ENCODE measurements around the gene GABBR2.

Gene GABBR2

DNA sequence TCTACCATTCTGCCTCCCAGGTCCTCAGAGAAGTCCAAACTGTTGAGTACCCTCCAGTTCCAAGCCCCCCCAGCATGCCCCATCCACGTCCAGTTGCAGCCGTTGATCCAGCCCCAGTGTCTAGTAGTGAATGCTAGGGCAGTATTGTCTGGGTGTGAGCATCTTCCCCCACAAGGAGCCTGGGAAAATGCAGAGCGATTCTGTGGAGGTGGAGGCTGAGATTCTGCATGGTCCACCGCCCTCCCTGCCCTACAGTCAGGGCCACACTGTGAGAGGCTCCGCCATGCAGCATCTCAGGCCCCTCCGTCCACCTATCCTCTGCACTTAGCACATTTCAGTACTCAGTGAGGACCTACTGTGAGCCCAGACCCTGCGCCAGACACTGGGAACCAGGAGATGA lies 135.9 kb downstream of the GABBR2 start:
- DNase-seq (no peak), ATAC-seq (no peak)
- no peaks in the 10 kb centered on the region for H3K36me3 Mint-ChIP-seq (ENCODE audit: low read depth)
- H3K27me3 Mint-ChIP-seq: peaks cover 39% of the 10 kb centered on the region
- no peak overlapping the region for H3K27ac Mint-ChIP-seq
- H3K9me3 Mint-ChIP-seq: peaks cover 5% of the 10 kb centered on the region
- H3K4me3 Mint-ChIP-seq: no peak overlapping the region
- peaks cover 18% of the 10 kb centered on the region for H3K4me1 Mint-ChIP-seq

DNA sequence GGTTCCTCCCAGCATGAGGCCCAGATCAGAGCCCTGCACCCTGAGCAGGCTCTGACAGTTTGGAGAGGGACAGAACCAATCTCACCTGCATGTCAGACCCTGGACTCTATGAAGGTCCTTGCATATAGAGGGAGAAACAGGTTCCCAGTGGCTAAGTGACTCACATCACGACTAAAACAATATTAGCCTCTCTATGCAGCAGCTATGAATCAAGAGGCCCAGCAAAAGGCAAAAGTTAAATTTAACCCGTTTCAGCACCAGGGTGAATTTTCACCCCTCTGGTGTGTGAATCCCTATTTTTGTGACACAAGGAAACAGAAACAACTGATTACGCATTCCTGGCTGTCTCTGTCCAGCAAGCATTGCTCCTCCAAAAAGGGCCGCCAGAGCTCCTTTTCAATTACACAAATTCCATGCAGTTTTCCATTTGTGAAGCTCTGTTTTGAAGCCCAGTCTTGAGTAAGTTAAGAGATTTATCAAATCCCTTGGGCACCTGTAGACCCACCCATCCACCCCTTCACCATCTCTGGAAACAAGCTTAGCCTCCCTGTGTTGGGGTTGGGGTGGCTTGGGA lies 136.6 kb downstream of the GABBR2 start:
- peaks cover 18% of the 10 kb centered on the region for H3K4me1 Mint-ChIP-seq

DNA sequence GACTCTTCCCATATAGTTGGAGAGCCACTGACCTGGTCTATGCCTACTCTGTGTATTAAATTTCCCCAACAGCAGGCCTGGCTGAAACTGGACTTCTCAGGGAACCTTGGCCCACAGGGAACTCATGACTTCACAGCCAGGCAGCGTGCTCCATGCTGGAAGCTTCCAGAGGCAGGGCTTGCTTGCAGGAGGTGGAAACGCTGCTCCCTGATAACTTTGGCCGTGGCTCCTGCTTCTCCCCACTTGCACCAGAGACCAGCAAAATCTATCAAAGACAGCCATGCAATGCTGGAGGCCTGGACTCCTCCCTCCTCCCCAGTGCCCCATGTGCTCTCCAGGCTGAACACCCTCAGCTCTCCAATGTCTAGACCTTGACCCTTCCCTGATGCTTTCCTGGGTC lies 137.1 kb downstream of the GABBR2 start:
- no peak for ATAC-seq
- H3K27me3 Mint-ChIP-seq: peaks cover 27% of the 10 kb centered on the region

More for the DNA sequence above, 136.6 kb downstream of the GABBR2 start:
- Mint-ChIP-seq H3K27me3 (peaks cover 32% of the 10 kb centered on the region), H3K36me3 (ENCODE audit: low read depth) (no peaks in the 10 kb centered on the region), H3K4me3 (no peak overlapping the region), H3K9me3 (peaks cover 4% of the 10 kb centered on the region), H3K27ac (no peak overlapping the region)
- DNase-seq (no peak), ATAC-seq (no peak)

DNA sequence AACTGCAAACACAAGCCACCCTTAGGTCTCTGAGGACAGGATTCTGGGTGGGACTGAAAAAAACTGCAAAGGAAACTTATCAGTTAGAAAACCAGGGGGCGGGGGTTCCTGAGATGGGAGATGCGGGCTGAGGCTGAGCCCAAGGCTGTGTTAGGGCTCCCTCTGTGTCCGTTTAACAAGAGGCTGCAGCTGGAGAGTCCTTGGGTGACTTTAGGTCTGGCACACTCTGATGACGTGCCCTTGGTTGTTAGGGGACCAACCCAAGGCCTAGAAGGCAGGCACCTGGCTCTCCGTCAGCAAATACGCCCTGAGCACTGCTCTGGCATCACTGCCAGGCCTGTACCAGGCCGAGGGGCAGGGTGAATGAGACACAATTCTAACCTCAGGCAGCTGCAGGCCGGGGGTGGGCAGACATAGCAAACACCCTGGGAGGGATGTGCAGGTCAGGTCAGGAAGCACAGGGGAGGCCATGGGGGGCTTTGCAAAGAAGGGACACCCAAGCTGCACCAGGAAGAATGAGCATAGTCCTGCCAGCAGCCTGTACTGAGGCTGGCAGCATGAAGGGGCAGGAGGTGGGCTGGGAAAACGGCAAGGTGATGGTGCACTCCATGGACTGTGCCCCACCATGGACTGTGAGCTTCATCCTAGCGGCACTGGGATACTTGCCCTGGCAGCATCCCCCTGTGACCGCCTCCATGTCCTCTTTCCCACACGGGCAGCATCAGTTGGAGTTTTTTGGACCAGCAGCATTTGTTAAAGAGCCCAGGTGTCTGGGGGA lies 137.9 kb downstream of the GABBR2 start:
- DNase-seq (no peak), ATAC-seq (no peak)
- H3K4me1 Mint-ChIP-seq: peaks cover 11% of the 10 kb centered on the region
- H3K36me3 Mint-ChIP-seq (ENCODE audit: low read depth): no peaks in the 10 kb centered on the region
- no peak overlapping the region for H3K4me3 Mint-ChIP-seq
- H3K27me3 Mint-ChIP-seq: peaks cover 22% of the 10 kb centered on the region
- no peak overlapping the region for H3K27ac Mint-ChIP-seq
- no peaks in the 10 kb centered on the region for H3K9me3 Mint-ChIP-seq

More for the DNA sequence above, 137.1 kb downstream of the GABBR2 start:
- Mint-ChIP-seq H3K36me3 (ENCODE audit: low read depth) (no peaks in the 10 kb centered on the region), H3K27ac (no peak overlapping the region), H3K4me3 (no peak overlapping the region), H3K9me3 (no peaks in the 10 kb centered on the region), H3K4me1 (peaks cover 18% of the 10 kb centered on the region)
- DNase-seq: no peak

DNA sequence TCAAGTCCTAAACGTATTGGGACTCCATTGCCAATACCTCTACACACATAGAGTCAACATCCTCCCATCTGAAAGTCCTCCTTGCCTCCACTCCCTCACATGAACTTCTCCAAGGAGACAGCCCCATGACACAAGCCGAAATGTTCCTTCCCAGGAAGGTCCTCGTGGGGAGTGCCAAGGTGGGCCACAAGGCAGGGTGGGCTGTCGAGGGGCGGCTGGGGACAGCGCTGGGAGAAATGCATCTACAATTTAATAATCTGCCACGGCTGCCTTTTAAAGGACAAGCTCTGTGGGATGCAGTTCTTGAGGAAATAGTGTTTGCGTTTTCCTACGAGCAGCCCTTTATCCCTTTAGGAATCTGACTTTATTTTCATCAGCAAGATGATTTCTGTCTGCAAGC lies 138.7 kb downstream of the GABBR2 start:
- DNase-seq (no peak), ATAC-seq (no peak)
- no peak overlapping the region for H3K27ac Mint-ChIP-seq
- no peaks in the 10 kb centered on the region for H3K36me3 Mint-ChIP-seq (ENCODE audit: low read depth)
- H3K27me3 Mint-ChIP-seq: peaks cover 17% of the 10 kb centered on the region
- H3K4me1 Mint-ChIP-seq: peaks cover 3% of the 10 kb centered on the region
- H3K9me3 Mint-ChIP-seq: no peaks in the 10 kb centered on the region
- H3K4me3 Mint-ChIP-seq: no peak overlapping the region

DNA sequence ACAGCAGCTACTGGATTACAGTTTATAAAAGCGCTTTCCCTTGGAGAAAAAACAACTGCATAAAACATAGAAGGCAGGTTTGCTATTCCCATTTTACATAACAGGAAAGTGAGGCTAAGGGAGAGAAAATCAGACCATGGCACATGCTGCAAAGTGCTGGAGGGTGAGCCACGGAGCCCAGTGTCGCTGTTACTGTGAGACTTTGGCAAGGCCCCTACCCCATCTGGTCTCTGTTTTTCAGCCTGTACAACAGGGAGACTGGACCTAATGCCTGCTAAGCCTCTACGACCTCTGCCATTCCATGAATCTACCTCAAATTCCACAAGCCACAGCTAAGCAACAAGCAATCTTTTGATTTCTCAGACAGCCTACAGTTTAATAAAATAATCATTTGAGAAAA lies 139.2 kb downstream of the GABBR2 start:
- Mint-ChIP-seq H3K36me3 (ENCODE audit: low read depth) (no peaks in the 10 kb centered on the region), H3K27me3 (peaks cover 13% of the 10 kb centered on the region), H3K9me3 (no peaks in the 10 kb centered on the region), H3K4me3 (no peak overlapping the region), H3K27ac (no peak overlapping the region), H3K4me1 (no peaks in the 10 kb centered on the region)
- ATAC-seq (no peak), DNase-seq (no peak)

DNA sequence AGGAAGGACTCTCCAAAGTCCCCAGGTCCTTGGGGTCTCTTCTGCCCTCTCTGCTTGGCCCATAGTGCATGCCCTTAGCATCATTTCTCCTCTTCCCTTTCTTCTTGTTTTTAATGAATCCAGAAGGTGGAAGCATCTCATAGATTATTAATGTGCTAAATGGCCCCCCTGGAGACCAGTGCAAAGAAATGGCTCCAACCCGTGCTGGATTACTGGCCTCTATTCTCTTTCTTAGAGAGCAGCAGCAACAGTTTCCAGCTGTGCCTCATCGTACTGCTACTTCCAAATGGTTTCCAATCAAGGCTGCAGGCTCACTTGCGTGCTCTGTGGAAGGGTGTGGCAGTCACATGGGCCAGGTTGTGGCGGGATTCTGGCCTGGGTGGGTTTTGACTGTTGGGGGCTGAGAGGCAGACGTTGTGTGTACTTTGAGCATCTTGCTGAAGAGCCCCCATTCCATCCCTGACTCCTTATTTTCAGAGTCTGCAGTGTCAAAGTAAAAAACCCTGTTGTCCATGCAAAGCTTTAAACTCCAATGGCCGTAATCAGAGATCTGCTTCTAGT lies 139.7 kb downstream of the GABBR2 start:
- no peak for ATAC-seq
- no peak overlapping the region for H3K4me3 Mint-ChIP-seq
- H3K4me1 Mint-ChIP-seq: no peaks in the 10 kb centered on the region
- no peak overlapping the region for H3K27ac Mint-ChIP-seq
- DNase-seq: no peak
- H3K36me3 Mint-ChIP-seq (ENCODE audit: low read depth): no peaks in the 10 kb centered on the region
- no peaks in the 10 kb centered on the region for H3K9me3 Mint-ChIP-seq
- peaks cover 12% of the 10 kb centered on the region for H3K27me3 Mint-ChIP-seq

DNA sequence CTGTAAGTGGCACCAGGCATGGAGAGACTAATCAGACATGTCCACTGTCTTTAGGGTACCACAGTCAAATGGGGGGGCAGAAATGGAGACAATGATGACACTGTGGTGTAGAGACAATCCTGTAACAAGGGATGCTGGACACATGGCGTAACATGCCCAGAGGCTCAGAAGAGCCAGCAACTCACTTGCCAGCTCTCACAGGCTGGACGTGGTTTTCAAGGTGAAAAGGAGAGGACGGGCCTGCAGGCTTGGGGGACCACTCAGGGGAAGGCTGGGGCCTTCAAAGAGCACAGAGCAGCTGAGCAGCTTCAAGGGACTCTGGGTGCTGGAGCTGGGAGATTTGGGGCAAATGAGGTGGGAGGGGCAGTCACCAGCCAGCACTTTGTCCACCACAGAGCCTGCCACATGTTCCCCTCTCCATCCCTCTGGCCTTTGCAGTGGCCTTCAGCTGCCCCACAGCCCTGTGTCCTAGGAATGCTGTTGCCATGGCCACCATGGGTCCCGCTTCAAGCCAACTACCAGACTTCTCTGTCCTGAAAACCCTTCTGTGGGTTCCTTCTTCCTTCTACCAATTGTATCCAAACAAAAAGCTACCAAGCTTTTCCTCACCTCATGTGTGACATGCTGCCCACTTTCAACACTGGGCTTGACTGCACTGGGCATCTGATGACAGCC lies 140.4 kb downstream of the GABBR2 start:
- Mint-ChIP-seq H3K4me3 (no peak overlapping the region), H3K27me3 (peaks cover 9% of the 10 kb centered on the region), H3K9me3 (no peaks in the 10 kb centered on the region), H3K4me1 (no peaks in the 10 kb centered on the region), H3K36me3 (ENCODE audit: low read depth) (no peaks in the 10 kb centered on the region), H3K27ac (no peak overlapping the region)
- no peak for DNase-seq
- ATAC-seq: no peak

DNA sequence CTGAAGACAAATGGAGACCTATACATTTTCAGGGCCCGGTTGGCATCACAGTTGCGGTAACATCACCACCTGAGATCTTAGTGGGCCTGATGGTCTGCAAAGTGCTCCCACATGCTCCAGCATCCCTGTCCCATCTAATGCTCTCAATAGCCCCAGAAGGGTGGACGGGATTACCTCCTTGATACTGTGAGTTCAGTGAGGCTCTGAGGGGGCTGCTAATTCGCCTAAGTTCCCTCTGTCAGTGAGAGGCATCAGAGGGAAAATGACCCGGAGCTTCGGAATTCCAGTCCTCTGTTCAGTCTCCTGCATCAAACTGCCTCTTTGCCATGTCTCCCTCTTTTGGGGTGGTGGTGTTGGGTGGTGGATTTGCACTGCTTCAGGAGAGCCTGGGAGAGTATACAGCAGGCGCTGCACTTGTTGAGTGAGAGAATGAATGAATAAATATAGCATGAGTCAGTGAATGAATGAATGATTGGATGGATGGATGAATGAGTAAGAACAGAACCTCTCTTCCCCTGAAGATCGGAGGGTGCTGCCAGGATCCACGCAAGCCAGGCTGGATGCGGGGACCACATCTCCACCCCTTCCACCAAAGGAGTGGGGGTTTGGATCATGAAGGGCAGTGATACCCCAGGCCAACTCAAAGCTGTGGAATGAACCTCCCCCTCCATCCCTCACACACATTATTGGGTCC lies 141.0 kb downstream of the GABBR2 start:
- peaks cover 9% of the 10 kb centered on the region for H3K27me3 Mint-ChIP-seq

DNA sequence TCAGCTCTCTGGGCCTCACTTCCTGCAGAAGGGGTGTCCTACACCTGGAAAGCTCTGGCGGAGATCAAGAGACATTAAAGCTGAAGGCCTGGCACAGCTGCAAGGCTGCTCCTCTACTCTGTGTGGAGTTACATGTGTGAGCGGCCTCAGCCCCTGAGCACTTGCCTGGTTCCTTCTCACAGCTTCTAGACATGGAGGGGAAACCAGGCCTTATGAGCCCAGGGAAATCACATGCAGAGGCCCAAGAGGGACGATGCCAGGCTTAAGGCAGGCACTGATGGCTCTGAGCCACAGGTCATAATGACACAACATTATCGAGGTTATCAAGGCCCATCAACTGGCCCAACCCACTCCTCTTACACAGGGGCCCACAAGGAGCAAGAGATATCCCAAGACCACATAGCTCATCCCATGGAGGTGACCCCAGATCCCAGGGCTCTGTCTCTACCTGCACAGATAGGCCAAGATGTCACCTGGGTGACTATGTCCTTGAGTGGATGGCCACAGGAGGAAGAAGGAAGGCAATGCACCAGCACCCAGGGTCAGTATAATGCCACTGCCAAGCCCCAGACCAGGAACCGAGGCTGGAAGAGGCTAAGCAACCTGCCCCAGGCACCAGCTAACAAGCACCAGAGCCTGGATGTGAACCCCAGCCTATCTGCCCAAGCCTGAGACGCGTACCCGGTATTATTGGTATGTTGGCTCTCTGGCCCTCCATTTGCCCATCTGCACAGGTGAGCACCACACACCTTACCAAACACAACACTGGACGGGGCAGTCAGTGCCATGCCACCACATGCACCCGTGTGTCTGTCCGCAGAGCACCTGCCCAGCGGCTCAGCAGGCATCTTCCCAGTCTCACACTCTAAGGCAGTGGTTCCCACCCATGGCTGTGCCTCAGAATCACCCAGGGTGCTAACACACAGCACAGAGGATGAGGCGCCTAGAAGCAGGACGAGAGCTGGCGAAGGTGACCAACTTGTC lies 143.3 kb downstream of the GABBR2 start:
- no peak overlapping the region for H3K27ac Mint-ChIP-seq
- no peaks in the 10 kb centered on the region for H3K36me3 Mint-ChIP-seq (ENCODE audit: low read depth)
- no peaks in the 10 kb centered on the region for H3K27me3 Mint-ChIP-seq
- ATAC-seq: no peak
- no peaks in the 10 kb centered on the region for H3K9me3 Mint-ChIP-seq
- DNase-seq: no peak
- no peaks in the 10 kb centered on the region for H3K4me1 Mint-ChIP-seq
- H3K4me3 Mint-ChIP-seq: no peak overlapping the region

More for the DNA sequence above, 141.0 kb downstream of the GABBR2 start:
- Mint-ChIP-seq H3K9me3 (no peaks in the 10 kb centered on the region), H3K4me3 (no peak overlapping the region), H3K36me3 (ENCODE audit: low read depth) (no peaks in the 10 kb centered on the region), H3K4me1 (no peaks in the 10 kb centered on the region), H3K27ac (no peak overlapping the region)
- ATAC-seq (no peak), DNase-seq (no peak)

DNA sequence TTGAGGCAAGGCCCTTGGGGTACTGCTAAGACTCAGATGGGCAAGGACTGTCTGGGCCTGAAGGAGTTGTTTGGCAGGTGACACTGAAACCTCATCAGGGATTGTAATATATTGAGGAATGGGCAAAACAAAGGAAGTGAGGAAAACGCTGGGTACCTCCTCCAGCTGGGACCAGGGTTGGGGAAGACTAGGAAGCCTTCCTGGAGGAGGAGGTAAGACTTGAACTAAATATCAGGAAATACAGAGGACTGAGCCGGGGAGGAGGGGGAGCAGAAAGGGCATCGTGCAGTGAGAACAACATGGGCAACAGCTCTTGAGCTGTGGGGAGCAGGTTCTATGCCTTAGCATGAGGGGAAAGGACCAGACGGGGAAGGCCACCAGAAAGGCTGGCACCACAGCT lies 144.0 kb downstream of the GABBR2 start:
- H3K4me3 Mint-ChIP-seq: no peak overlapping the region
- no peaks in the 10 kb centered on the region for H3K4me1 Mint-ChIP-seq
- no peak for ATAC-seq
- peaks cover 2% of the 10 kb centered on the region for H3K27me3 Mint-ChIP-seq
- no peak overlapping the region for H3K27ac Mint-ChIP-seq
- no peak for DNase-seq
- no peaks in the 10 kb centered on the region for H3K36me3 Mint-ChIP-seq (ENCODE audit: low read depth)
- no peaks in the 10 kb centered on the region for H3K9me3 Mint-ChIP-seq

DNA sequence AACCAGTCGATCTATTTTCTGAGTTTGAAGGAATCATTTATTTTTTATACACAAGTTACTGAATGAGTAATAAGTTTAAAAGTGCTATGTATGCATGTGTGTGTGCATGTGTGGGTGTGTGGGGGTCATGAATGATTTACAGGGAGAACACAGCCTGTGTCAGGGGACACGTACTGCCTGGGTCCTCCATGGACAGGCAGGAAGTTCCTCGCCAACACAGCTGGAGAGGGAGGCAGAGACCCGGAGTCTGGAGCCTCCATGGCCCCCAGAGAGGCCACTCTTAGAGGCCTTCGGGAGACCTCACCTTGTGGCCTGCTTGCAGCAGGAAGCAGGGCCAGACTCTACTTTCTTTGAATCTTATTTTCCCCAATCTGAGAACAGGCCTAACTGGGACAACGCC lies 144.7 kb downstream of the GABBR2 start:
- Mint-ChIP-seq H3K27me3 (peaks cover 2% of the 10 kb centered on the region), H3K36me3 (ENCODE audit: low read depth) (no peaks in the 10 kb centered on the region), H3K9me3 (no peaks in the 10 kb centered on the region), H3K4me3 (no peak overlapping the region), H3K4me1 (no peaks in the 10 kb centered on the region), H3K27ac (no peak overlapping the region)
- DNase-seq (no peak), ATAC-seq (no peak)

DNA sequence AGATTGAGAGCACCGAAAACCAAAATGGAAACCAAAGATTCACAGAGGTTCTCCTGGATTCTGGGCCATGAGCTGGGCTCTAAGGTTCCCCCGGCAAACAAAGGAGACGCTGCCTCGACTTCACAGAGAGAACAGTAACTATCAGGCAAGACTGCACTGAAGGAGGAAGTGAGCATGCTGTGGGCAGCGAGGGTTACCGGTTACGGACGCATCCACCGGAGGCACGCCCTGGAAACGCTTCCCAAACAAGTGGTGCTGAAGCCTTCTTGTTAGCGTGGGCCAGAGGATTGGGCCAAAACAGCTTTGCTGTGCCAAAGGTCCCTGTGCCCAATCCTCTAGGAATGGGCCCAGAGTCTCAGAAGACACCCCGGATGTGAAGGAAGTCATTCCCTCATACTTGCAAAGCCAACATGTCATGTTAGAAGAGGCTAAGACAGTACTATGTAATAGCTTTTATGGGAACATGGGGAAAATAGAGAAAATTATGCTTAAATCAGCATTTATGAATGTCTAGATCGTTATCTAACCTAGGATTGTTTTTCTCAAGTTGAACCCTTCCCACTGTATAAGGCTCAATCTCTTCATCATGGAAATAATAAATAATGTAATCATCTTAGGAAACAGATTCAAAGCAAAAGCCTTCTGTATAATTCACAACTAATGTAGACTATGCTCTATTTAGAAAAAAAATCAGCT lies 145.4 kb downstream of the GABBR2 start:
- no peak for ATAC-seq
- no peaks in the 10 kb centered on the region for H3K9me3 Mint-ChIP-seq
- no peak overlapping the region for H3K27ac Mint-ChIP-seq
- DNase-seq: no peak
- H3K4me3 Mint-ChIP-seq: no peak overlapping the region
- H3K27me3 Mint-ChIP-seq: peaks cover 2% of the 10 kb centered on the region
- no peaks in the 10 kb centered on the region for H3K36me3 Mint-ChIP-seq (ENCODE audit: low read depth)
- H3K4me1 Mint-ChIP-seq: no peaks in the 10 kb centered on the region

All from activated naive CD8-positive, alpha-beta T cell treated with anti-CD3 and anti-CD28 coated beads, Interleukin-2, amount 50 U/mL, for 24 hours (primary cell).